Cerebellar nuclear complex (tissue), 1 donor: ENCODE results near the gene PPP1R7.
"Not testable (repeated sequence)": the region's sequence is repeated elsewhere in the genome, so short reads cannot be mapped to it uniquely, and the experiment has no call there.

Source experiments
- DNase-seq, 2 experiments: peaks; one replicate each; lab custom pipeline; 2025; lab: John Stamatoyannopoulos, UW

The PPP1R7 gene

GRCh38 chr2:241149925-241150659, at the start of gene PPP1R7:
PPP1R7 (plus strand) TSS chr2:241150467; CDS start chr2:241150496, 29 bp downstream.
- DNase-seq: peak; percentile 43 to 83

- peak; percentile 29 to 47 for DNase-seq
Observed at GRCh38 chr2:241102239-241102803, 47.9 kb upstream of the PPP1R7 start, which contains the start of gene MTERF4. MTERF4 (minus strand) TSS chr2:241102287; CDS start chr2:241102273, 14 bp downstream.

GRCh38 chr2:241103176-241103595, 47.1 kb upstream of the PPP1R7 start:
- no peak for DNase-seq

GRCh38 chr2:241104611-241105010, 45.7 kb upstream of the PPP1R7 start:
- not testable (repeated sequence) for DNase-seq

- no peak for DNase-seq
Observed at GRCh38 chr2:241105641-241106040, 44.6 kb upstream of the PPP1R7 start.

- no peak for DNase-seq
Observed at GRCh38 chr2:241107031-241107783, 43.1 kb upstream of the PPP1R7 start.

- no peak for DNase-seq
Observed at GRCh38 chr2:241108271-241109209, 41.7 kb upstream of the PPP1R7 start.

- DNase-seq: no peak
Observed at GRCh38 chr2:241109210-241110088, 40.8 kb upstream of the PPP1R7 start.

- DNase-seq: no peak
Observed at GRCh38 chr2:241110089-241110606, 40.1 kb upstream of the PPP1R7 start.

GRCh38 chr2:241110607-241111439, 39.4 kb upstream of the PPP1R7 start:
- DNase-seq: no peak

GRCh38 chr2:241111440-241111805, 38.8 kb upstream of the PPP1R7 start:
- DNase-seq: no peak

GRCh38 chr2:241112046-241112445, 38.2 kb upstream of the PPP1R7 start:
- no peak for DNase-seq

GRCh38 chr2:241112592-241112991, 37.7 kb upstream of the PPP1R7 start:
- no peak for DNase-seq

GRCh38 chr2:241114836-241115235, 35.4 kb upstream of the PPP1R7 start:
- no peak for DNase-seq

- no peak for DNase-seq
Observed at GRCh38 chr2:241115361-241115760, 34.9 kb upstream of the PPP1R7 start.

- DNase-seq: no peak
Observed at GRCh38 chr2:241116606-241117560, 33.4 kb upstream of the PPP1R7 start.

- no peak for DNase-seq
Observed at GRCh38 chr2:241118737-241119505, 31.3 kb upstream of the PPP1R7 start.

- DNase-seq: no peak
Observed at GRCh38 chr2:241120440-241120839, 29.8 kb upstream of the PPP1R7 start.
